Fibroblast of the aortic adventitia (primary cell): ENCODE data around the gene CATSPERD. TPM values are rescaled to one million over a fixed set of nuclear protein-coding genes. Genes with fewer than 3 reads are reported as not detected.

Experiments
- DNase-seq: peaks from one replicate; pipeline ENCODE4 v3.0.0-alpha.2; 2010; ENCODE audit warnings: low read depth
- H3K4me3 ChIP-seq: 2 replicates; pipeline ENCODE4 v1.5.1; 2011; ENCODE audit warnings: low read depth, mild to moderate bottlenecking, control low read depth, low read length, moderate library complexity
- CTCF ChIP-seq: IDR thresholded peaks from 2 replicates; pipeline ENCODE4 v1.5.1; 2011; ENCODE audit warnings: mild to moderate bottlenecking, low read length, control low read depth, inconsistent platforms; ENCODE audit not compliant: insufficient read depth
- total RNA-seq: library from RNA; depleted of rRNA; stranded (reverse); fragments of >200 nt; gene quantifications from 2 replicates; pipeline ENCODE4 v1.2.3, GENCODE V29; 2012; ENCODE audit warnings: low replicate concordance

The CATSPERD gene
- total RNA-seq, 1 donor: not detected

DNA sequence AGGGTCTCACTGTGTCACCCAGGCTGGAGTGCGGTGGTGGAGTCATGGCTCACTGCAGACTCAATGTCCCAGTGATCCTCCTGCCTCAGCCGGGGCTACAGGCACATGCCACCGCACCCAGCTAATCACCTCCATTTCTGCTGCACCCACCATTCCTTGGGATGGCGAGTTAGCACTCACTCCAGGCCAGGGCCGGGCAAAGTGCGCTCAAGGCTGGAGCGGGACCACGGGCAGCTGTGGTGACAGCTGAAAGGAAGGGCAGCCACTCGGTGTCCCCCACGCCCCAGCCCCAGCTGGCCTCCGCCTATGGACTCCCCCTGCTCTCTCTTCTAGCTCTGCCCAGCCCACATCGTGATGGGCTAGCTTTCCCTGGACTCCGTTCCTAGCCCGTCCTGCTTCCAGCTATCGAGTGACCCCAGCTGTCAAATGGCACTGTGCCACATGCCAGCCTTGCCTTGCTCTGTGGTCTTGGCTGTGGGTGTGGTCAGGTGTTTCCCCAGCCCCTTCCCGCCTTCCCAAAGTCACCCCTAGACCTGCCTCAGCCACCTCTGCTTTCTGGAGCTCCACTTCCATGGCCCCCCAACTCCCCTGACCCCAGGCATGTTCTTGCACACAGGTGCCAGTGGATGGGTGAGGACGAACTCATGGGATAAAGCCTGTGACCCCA is 44.2 kb upstream of the CATSPERD start:
- TF ChIP-seq CTCF: no peak
- no peak overlapping the region for H3K4me3 ChIP-seq
- DNase-seq: no peak

DNA sequence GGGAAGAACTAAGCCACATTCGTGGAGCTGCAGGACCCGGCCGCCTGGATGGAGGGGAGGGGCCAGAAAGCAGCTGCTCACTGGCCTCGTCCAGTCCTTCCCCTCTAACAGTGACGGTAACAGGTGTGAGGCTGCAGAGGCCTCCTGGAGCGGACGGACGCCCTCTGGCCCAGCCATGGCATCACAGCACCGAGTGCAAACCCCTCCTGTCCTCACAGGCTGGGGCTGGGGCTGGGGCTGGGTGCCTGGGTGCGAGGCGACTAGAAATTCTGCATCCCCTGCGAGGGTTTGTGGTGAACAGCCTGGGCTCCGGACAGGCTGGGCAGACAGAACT is 43.7 kb upstream of the CATSPERD start:
- no peak for DNase-seq
- H3K4me3 ChIP-seq: no peak overlapping the region
- no peak for TF ChIP-seq CTCF

GRCh38 chr19:5677136-5677535 is 43.3 kb upstream of the CATSPERD start:
- DNase-seq: no peak
- H3K4me3 ChIP-seq: no peak overlapping the region
- no peak for TF ChIP-seq CTCF

GRCh38 chr19:5677580-5677979 is 42.9 kb upstream of the CATSPERD start:
- TF ChIP-seq CTCF: no peak
- no peak for DNase-seq
- H3K4me3 ChIP-seq: no peak overlapping the region

GRCh38 chr19:5678071-5678718 is 42.2 kb upstream of the CATSPERD start:
- no peak for TF ChIP-seq CTCF
- H3K4me3 ChIP-seq: no peak overlapping the region
- no peak for DNase-seq

DNA sequence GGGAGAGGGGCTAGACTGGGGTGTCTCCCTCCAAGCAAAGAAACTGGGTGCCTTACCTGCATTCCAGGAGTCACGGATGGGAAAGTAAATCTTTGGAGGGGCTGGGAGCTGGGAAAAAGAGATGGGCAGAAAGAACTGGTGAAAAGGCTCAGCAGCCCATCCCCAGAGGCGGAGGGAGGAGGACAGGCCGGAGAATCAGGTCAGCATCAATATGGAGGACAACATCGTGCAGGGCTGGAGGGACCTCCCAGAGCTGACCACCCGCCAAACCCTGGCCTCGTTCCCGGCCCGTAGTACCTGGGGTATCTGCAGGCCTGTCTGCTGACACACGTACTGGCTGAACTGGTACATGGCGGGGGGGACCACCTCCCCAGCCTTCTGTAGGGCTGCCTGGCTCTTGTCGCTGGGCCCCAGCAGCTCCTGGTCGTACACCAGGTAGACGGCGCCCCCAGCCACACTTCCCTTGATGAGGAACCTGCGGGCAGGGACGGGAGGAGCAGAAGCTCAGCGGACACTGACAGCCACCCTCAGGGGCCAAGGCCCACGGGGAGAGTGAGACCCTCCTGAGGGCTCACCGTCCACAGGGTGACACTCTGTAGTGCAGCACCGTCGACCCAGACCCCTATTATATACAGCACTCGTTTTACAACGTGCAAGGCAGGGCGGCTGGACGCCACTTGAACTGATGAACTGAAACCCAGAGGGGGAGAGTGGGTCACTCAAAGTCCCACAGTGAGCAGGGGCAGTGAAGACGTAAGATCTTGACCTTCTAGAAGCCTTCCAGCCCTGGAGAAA is 41.0 kb upstream of the CATSPERD start:
- DNase-seq: no peak
- peak overlapping the region; percentile 94 for H3K4me3 ChIP-seq
- TF ChIP-seq CTCF: no peak
